Thyroid gland (tissue), 4 donors: ENCODE results near the gene FBXL20.

Experiments
- POLR2A ChIP-seq, 2 donors: fragments of 450-650 bp; IDR thresholded peaks; one replicate each; pipeline ENCODE4 v1.6.1; 2017; ENCODE audit warnings: antibody characterized with exemption in 2 of 2, mild to moderate bottlenecking in 2 of 2, moderate library complexity in 1 of 2
- TF ChIP-seq, protein P1 (sequence below), 6 experiments: fragments of 200-600 bp in 3 of 6; fragments of 450-650 bp in 3 of 6; sonication (generic) in 3 of 6; IDR thresholded peaks; one replicate each; pipeline ENCODE4 v1.5.1; 2016 to 2019; ENCODE audit warnings: antibody characterized with exemption in 6 of 6, mild to moderate bottlenecking in 2 of 6, inconsistent platforms in 1 of 6, moderate library complexity in 1 of 6

DNA sequence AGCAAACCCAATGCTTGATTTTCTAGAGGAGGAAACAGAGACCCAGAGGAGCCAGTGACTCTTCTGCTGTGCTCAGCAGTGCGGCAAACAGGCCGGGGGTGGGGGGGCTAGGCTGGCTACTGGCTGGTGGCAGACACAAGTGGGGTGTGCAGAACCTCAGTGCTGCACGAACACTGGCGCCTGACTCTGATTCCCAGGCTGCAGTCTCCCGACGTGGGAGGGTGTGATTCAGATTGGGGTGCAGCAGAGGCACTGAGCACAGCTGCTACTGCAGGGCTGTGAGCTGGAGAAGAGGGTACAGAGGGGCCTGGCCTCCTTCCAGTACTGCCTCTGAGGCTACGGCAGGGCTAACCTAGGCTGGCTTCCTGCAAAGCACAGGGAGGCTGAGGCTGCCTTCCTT, 193.3 kb downstream of the FBXL20 start:
- no peak for TF ChIP-seq POLR2A (IDR thresholded peaks at IDR 0.05)
- TF ChIP-seq, protein P1, sequence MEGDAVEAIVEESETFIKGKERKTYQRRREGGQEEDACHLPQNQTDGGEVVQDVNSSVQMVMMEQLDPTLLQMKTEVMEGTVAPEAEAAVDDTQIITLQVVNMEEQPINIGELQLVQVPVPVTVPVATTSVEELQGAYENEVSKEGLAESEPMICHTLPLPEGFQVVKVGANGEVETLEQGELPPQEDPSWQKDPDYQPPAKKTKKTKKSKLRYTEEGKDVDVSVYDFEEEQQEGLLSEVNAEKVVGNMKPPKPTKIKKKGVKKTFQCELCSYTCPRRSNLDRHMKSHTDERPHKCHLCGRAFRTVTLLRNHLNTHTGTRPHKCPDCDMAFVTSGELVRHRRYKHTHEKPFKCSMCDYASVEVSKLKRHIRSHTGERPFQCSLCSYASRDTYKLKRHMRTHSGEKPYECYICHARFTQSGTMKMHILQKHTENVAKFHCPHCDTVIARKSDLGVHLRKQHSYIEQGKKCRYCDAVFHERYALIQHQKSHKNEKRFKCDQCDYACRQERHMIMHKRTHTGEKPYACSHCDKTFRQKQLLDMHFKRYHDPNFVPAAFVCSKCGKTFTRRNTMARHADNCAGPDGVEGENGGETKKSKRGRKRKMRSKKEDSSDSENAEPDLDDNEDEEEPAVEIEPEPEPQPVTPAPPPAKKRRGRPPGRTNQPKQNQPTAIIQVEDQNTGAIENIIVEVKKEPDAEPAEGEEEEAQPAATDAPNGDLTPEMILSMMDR (IDR thresholded peaks at IDR 0.05) = no peak
